ENCODE measurements around the gene FAM107B. TPM values are rescaled to one million over a fixed set of nuclear protein-coding genes. Genes with fewer than 3 reads are reported as not detected.

The FAM107B gene
- total and polyA plus RNA-seq, 4 donors, result 24.9 to 58.1 (median 30.9) TPM

- TF ChIP-seq REST (IDR thresholded peaks at IDR 0.05), result no peak
- no peak for TF ChIP-seq GABPA (IDR thresholded peaks at IDR 0.05 in 1 of 2, conservative IDR thresholded peaks at IDR 0.05 in 1 of 2)
- TF ChIP-seq TAF1 (conservative IDR thresholded peaks at IDR 0.05), result no peak
These were observed 110.4 kb downstream of the FAM107B start (continued) for GRCh38 chr10:14664345-14664744.

GRCh38 chr10:14661818-14662217 lies 112.9 kb downstream of the FAM107B start:
- TF ChIP-seq SP1 (IDR thresholded peaks at IDR 0.05) (no peak), CTCF (IDR thresholded peaks at IDR 0.05; ENCODE audit: low read depth, low read length, missing input control) (no peak), MAX (IDR thresholded peaks at IDR 0.05) (no peak), RAD21 (IDR thresholded peaks at IDR 0.05) (no peak), RXRA (IDR thresholded peaks at IDR 0.05) (no peak), NR2F2 (IDR thresholded peaks at IDR 0.05) (no peak), FOXA2 (IDR thresholded peaks at IDR 0.05) (no peak), EGR1 (IDR thresholded peaks at IDR 0.05; ENCODE audit: low read depth in 2 of 2) (no peak), FOXA1 (IDR thresholded peaks at IDR 0.05) (no peak)
- no peak overlapping the region for H3K9ac ChIP-seq (ENCODE audit: low read depth in 1 of 2, low read length in 2 of 2)
- no peaks in the 10 kb centered on the region for H3K36me3 ChIP-seq (ENCODE audit: control insufficient read depth in 4 of 4, insufficient read depth in 3 of 4, low read depth in 1 of 4, low read length in 3 of 4)
- no peaks in the 10 kb centered on the region for H3K9me3 ChIP-seq (ENCODE audit: control insufficient read depth in 4 of 4, low read length in 3 of 4)
- no peak overlapping the region for H3K4me3 ChIP-seq (ENCODE audit: low read depth in 1 of 3, low read length in 3 of 3)
- 88% methylated on average over 3 of the region's 3 CpGs for WGBS
- DNase-seq (ENCODE audit: low spot score), result no peak
- H3K27me3 ChIP-seq (ENCODE audit: control insufficient read depth in 4 of 4, insufficient read depth in 4 of 4, low read length in 3 of 4), result no peaks in the 10 kb centered on the region
- no peaks in the 10 kb centered on the region for H3K4me1 ChIP-seq (ENCODE audit: control insufficient read depth in 4 of 4, insufficient read depth in 4 of 4, low read length in 3 of 4)
- no peak overlapping the region for H3K27ac ChIP-seq (ENCODE audit: low read depth in 1 of 2, low read length in 2 of 2)

- Histone ChIP-seq H3K36me3 (ENCODE audit: control insufficient read depth in 4 of 4, insufficient read depth in 3 of 4, low read depth in 1 of 4, low read length in 3 of 4) (no peaks in the 10 kb centered on the region), H3K27ac (ENCODE audit: low read depth in 1 of 2, low read length in 2 of 2) (no peak overlapping the region), H3K4me3 (ENCODE audit: low read depth in 1 of 3, low read length in 3 of 3) (no peak overlapping the region), H3K27me3 (ENCODE audit: control insufficient read depth in 4 of 4, insufficient read depth in 4 of 4, low read length in 3 of 4) (no peaks in the 10 kb centered on the region), H3K4me1 (ENCODE audit: control insufficient read depth in 4 of 4, insufficient read depth in 4 of 4, low read length in 3 of 4) (peaks cover 0 to 4% (median 0%) of the 10 kb centered on the region in 4 donors), H3K9me3 (ENCODE audit: control insufficient read depth in 4 of 4, low read length in 3 of 4) (no peaks in the 10 kb centered on the region), H3K9ac (ENCODE audit: low read depth in 1 of 2, low read length in 2 of 2) (no peak overlapping the region)
- 92% methylated on average over 3 of the region's 3 CpGs for WGBS
- no peak for DNase-seq (ENCODE audit: low spot score)
- TF ChIP-seq CTCF (IDR thresholded peaks at IDR 0.05; ENCODE audit: low read depth, low read length, missing input control), result no peak
- TF ChIP-seq SP1 (IDR thresholded peaks at IDR 0.05), result no peak
- no peak for TF ChIP-seq GABPA (IDR thresholded peaks at IDR 0.05 in 1 of 2, conservative IDR thresholded peaks at IDR 0.05 in 1 of 2)
- TF ChIP-seq REST (IDR thresholded peaks at IDR 0.05), result no peak
These were observed 113.9 kb downstream of the FAM107B start for GRCh38 chr10:14660831-14661230.
